Endothelial cell of hepatic sinusoid (primary cell): Measurements from ENCODE around the gene TRPM1.
"Not testable (repeated sequence)": the region's sequence is repeated elsewhere in the genome, so short reads cannot be mapped to it uniquely, and the experiment has no call there.

Source experiments
- in situ Hi-C: cut with HindIII; loops from 2 replicates; pipeline ENCODE4 v1.10.0; 2017; ENCODE audit warnings: low sequenced_read_pairs

Gene TRPM1

DNA sequence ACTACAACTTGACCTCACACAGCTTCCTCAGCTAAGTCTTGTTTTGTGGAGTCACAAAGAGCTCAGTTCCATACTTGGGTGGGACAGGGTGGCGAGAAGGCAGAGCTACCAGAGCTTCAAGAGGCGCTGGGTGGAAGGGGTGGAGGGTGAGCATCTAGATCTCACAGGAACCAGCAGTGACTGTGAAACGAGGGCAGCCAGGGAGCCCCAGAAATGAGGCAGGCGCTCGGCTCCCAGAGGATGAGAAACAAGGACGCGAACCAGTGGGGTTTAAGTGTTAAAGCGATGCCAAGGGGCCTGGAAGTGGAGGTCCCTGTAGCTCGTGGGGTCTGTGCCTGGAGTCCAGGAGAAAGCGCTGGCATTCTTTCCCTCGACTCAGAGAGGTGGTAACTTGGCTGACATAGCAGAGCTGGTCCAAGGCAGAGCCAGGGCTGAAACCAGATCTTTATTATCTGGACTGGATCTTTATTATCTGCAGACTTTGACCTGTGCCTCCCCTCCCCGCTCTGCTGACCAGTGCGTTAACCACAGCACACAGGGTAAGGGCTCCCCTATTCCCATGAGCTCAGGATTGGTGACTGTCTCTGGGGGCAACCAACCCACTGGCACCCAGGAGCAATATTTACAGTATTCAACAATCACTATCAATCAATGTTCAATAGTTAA is 26.2 kb upstream of the TRPM1 start:
- in situ Hi-C loops = no loop called here

DNA sequence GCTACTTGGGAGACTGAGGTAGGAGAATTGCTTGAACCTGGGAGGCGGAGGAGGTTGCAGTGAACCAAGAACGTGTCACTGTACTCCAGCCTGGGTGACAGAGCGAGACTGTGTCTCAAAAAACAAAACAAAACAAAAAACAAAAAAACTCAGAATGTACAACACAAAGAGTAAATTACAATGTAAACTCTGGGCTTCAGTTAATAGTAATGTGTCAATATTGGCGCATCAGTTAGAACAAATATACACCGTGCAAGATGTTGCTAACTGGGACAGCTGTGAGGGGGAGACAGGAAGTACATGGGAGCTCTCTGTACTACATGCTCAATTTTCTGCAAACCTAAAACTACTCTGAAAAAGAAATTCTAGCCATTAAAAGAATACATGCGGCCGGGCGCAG is 23.5 kb upstream of the TRPM1 start:
- in situ Hi-C loops = no loop called here

DNA sequence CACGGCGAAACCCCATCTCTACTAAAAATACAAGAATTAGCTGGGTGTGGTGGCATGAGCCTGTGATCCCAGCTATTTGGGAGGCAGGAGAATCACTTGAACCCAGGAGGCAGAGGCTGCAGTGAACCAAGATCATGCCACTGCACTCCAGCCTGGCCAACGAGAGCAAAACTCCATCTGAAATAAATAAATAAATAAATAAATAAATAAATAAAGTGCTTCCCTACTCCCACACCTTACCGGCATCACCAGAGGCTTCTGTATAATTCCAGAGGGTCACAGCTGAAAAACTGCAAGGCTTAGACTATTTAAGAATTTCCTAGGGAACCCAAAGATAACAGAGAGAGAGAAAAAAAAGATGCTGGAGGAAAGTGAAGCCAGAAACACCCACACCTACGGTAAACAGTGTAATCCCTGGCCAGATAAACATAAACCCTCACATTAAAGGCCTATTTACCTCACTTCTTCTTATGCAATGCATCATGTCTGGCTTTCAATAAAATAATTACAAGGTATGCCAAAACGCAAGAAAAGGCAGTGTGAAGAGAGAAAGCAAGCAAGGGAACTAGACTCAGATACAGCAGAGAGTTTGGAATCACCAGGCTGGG is 15.0 kb upstream of the TRPM1 start:
- in situ Hi-C loops = no loop called here

DNA sequence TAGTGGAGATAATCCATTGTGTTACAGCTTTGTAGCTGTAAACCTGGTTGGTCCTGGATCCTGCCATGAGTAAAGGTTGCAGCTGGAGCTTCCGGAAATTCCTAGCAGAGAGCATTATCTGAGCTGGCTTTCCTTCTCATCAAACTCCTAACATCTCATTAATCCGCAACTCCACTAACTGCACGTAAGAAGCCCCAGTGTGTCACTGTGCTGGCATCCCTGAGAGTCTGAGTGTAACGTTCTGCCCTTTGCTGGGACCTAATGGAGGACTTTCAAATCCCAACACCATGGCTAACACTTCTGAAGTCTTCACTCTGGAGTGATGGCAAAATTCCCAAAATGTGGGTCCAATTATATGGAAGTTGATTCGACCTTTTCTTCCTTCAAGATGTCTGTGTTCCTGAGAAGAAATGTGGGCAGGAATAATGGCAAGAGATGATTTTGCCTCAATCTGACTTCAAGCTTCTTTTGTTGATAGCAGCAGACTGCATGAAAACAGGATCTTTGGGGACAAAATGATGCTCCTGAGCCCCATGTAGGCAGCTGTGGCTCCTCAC is 9.6 kb upstream of the TRPM1 start:
- in situ Hi-C loops = loop anchor here (5.0 kb wide), 1 partner anchor 89 kb away; no protein-coding TSS in a partner anchor

DNA sequence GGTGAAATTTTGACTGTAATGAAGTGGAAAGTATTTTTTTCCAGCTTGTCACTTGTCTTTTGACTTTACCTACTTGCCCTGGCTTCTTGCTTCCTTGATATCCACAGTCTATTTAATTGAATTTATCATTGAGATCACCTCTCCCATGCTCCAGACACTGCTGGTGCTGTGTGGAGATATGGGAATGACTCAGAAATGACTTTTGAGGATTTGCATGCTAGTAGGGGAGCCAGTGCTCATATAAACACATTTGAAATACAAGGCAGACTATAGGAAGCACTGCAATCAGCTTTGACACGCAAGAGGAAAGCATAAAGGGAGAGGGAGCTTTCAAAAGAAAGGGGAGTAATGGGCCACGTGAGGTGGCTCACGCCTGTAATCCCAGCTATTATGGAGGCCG is 7.3 kb upstream of the TRPM1 start:
- in situ Hi-C loops = no loop called here

DNA sequence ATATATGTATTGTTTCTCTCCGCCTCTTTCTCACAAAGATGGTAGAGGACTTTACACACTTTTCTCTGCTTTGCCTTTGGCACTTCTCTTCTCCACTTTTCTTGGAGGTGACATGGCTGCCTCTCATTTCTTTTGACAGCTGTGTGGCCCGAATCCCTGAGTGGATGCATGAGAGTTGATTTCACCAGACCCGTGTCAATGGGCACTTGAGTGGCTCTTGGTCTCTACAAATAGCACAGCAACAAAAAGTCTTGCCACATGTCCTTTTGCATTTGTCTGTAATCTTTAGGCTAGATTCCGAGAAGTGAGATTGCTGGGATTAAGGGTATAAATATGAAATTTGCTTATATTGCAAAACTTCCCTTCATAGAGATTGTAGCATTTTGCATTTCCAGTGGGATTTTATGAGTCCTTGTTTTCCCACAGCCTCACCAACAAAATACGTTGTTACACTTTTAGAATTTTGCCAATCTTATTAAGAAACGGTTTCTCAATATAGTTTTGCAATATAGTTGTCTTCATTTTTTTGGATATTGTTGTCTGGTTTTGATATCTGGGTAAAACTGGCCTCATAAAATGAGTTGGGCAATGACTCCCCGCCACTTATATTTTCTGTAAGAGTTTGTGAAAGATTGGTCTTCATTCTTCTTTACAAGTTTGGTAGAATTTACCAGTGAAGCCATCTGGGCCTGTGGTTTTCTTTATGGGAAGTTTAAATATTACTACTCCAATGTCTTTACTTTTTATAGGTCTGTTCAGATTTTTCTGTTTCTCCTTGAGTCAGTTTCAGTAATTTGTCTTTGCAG is 5.2 kb upstream of the TRPM1 start:
- in situ Hi-C loops = no loop called here

DNA sequence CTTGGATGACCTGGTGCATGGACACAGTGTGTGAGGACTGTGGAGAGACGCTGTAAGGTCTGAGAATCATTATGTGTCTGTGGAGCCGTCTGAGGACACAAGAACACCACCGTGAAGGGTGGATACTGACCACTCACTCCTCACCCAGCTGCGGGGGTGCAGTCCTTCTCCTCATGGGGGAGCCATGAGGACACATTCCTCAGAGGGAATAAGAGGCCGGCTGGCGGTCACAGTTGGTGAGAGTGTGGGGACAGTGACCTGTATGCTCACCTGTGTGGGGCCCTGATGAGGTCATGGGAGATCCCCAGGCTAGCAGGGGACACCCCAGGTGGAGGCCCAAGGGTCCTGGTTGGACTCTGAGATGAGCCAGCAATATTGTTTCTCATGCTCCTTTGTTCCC is 2.5 kb upstream of the TRPM1 start:
- in situ Hi-C loops = no loop called here

DNA sequence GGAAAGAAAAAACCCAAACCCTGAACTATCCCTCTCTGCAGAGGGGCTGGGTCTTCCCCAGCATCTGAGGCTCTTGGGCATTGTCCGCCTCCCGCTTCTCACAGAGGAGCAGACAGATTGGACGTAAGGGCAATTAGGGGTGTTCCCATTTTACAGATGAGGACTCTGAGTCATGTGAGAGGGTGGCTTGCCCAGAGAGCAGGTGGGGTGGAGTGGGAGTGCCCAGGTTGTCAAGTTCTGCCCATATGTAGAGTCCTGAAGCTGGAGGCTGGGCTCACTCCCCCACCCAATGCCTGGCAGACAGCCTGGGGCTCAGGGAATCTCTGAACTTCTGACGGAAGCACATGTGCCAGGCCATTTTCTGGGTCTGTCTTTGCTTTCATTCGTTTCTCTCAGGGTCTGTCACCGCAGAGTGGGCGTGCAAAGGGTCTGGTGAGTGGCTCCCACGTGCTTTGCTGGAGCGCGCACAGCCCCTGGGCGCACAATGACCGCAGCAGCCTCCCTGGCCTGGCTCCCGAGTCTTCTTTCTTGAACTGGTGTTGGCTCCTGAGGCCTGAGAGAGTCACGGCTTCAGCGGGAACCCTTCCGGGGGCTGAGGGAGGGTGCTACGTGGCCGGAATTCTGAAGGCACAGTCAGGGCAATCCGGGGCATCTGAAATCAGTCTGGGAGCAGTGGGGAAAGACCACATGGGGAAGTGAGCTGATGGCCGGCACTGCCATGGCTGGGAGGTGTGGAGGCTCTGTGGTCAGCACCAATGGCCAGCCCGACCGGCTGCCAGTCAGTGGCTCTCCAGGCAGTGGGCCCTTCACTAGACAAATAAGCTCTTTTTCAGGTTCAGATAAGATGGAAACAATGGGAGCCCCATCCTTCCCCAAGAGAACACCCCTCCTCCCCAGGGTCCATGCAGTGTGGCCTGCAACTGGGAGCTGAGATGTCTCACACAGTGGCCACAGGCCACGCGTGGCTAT is 1.1 kb upstream of the TRPM1 start:
- in situ Hi-C loops = no loop called here

DNA sequence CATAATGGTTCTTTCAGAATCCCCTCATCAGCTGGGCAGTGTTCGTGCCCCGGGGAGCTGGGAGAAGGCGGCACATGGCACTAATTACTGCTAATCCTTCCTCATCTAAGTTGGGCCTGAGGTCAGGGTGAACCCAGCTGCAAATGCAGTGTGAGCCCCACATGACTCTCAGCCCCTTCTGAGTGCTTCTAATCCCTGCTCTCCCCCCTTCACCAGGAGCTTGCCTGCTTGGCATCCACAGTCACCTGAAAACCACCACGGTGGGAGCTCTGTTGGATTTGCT is 455 bp upstream of the TRPM1 start:
- in situ Hi-C loops = no loop called here

DNA sequence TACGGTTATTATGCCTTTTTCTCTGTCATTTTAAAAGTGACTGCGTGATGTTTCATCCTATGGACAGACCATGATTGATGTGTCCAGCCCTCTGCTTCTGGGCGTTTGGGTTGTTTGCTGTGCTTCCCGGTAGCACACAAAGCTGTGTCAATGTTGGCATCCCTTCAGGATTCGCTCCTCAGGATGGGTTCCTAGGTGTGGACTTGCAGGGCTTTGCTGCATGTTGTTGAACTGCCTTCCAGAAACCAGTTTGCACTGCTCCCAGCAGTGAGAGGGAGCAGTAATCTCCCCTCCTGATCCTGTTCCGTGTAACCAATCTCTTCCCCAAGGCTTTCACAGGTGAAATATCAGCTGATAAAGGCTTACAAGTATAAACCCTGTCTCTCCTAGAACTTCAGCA is 787 bp downstream of the TRPM1 start:
- in situ Hi-C loops = no loop called here

DNA sequence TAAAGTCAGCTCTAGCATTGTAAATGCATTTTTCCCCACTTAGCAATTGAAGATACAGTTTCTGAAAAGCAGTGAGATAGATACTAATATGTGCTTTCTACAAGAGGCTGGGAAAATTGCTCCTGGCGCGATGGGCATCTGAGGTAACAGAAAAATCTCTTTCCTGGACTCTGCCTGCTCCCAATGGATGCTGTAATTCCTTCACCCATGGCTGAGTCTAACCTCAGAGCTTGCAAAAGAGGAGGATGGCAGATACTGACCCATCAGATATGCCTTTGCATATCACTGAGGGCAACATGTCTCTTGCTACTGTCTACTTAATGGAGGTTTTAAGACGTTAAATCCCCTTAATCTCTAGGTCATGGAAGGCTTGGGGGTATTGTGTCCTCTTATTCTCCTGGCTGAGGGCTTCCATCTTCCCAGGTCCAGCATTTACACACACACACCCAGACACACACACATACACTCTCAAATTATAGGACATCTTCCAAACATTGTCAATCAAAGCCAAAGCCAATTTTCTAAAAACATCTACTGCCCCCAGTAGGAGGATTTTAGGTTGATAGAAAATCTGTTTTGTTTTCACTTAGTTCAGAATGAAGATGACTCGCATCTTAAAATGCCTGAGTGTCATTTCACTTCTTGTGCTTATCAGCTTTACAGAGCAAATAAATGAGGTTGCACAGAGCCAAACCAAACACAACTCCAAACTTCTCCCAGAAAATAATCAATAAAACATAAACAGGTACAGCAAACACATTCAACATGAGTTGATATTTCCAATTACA is 2.4 kb downstream of the TRPM1 start:
- in situ Hi-C loops = no loop called here

DNA sequence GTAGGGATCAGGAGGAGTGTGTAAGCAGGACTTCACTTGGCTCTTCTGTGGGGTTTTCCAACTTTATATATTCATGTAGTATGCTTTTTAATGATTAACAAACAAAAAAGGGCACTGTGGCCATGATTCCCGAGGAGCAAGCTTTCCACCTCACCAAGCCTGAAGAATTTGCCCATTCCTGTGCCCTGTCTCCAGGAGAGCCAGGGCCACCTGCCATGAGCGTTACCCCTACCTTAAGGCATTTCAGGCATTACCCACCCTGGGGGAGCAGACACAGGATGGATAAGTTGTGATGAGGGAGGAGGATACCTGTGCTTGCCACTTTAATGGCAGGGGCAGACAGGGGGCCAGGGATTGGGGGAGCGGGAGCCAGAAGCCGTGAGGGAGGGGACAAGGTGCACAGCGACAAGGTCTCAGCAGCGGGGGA is 3.0 kb downstream of the TRPM1 start:
- in situ Hi-C loops = no loop called here

DNA sequence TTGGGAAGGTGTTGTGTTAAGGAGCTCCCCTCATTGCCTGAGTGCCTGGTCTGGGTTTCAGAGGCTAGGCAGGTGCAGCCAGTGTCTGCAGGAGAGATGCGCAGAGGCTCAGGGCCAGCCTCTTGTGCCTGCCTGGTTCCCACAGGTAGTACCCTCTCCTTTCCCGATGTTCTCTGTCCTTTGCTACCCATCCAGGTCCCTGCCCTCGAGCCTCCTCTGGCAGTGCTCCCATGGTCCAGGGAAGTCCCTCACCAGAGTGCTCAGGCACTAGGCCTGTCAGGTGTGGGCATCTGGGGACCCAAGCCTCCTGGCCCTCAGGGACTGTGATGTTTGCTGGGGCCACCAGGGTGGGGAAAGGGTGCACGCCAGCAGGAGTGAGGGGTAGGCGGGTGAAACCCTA is 5.0 kb downstream of the TRPM1 start:
- in situ Hi-C loops = no loop called here

DNA sequence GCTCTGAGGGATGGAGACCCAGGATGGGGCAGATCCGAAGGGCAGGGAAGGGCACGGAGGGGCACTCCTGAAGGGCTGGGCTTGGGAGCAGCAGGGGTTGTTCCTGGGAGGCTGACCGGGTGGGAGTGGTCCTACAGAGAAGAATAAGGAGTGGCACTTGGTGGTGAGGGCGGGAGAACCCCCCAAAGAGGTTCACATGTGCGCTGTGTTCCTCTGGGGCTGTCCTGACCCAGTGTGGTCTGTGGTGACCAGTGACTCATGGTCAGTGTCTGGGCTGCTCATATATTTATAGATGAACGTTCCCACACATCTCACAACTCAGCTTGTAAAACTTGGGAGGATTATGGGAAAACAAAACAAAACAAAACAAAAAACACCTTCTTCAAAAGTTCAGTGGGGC is 10.0 kb downstream of the TRPM1 start:
- in situ Hi-C loops = no loop called here

DNA sequence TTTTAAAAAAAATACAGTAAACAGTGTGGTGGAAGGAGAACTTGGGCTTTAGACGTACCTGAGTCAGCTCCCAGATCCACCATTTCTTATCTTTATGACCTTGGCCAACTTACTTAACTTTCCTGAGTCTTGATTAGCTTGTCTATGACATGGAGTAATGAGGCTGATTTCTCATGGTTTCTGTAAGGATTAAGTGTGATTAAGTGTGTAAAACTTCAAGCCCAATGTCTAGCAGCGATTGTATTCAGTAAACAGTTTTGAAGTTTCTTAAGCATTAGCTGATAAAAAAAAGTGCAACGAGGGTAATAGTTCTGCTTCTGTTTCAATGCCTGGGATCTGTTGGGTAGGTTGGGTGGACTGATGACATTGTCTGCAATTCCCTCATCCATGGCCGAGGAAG is 10.8 kb downstream of the TRPM1 start:
- in situ Hi-C loops = no loop called here

DNA sequence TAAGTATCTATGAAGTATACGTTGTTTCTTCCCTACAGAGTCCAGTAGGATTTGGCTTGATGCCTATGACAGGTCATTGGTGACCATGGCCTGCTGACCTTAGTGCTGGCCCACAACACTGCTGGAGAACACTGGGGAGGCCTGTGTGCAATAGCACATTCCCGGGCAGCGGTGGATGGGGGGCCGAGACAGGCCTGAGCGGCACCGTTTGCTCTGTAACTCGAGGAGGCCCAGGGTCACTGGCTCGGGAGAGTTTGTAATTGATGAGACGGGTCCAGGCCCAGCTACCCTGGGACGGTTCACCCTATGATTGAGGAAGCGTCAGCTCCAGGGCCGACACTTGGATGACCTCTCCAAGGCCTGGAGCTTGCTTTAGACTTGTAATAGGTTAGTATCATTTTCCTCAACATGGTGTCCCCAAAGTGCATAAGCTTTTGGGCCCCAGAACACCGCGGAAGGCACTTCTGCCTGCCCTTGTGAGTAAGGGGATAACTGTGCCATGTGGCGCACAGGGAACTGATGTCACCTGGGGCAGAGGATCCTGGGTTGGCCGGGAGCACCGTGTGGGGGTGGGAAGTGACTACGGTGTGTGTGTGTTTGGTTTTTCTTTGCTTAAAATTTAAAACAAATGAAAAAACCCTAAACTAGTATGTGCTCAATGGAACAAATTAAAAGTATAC is 12.0 kb downstream of the TRPM1 start:
- in situ Hi-C loops = no loop called here

DNA sequence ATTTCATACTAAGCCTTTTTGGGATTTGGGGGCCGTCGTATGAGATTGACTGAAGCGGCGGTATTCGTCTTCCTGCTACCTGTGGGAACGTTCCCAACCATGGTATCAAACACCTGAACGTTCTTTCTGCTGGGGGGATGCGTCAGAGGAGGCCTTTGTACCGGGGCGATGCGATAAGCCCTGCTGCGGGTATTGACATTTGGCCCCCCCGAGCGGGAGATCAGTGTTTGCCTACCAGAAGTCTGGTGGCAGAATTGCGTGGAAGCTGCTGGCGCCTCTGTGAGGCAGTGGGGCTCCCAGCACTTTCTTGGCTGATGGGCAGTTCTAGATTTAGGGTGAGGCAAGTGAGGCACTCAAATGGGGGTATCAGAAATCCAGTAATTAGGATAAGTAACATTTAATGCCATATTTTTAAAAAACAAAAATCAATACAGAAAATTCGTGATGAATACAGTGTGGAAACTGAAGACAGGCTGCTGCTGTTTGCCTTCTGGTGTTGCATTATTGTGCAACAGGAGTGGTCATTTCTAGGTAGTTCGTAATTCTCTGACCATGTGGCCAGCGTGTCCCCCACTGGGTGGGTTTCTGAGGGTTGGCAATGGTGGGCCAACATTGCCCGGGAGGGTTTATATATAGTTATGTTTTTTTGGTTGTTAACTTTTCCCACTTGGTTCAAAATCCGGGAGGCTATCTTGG is 12.7 kb downstream of the TRPM1 start:
- in situ Hi-C loops = no loop called here

DNA sequence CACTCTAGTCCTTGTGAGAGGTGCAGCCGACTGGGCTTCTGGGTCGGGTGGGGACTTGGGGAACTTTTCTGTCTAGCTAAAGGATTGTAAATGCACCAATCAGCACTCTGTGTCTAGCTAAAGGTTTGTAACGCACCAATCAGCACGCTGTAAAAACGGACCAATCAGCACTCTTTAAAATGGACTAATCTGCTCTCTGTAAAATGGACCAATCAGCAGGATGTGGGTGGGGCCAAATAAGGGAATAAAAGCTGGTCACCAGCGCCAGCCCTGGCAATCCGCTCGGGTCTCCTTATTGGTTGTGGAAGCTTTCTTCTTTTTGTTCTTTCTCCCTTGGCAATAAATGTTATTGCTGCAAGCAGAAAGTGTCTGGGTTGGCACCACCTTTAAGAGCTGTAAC is 13.5 kb downstream of the TRPM1 start:
- in situ Hi-C loops = not testable (repeated sequence)

DNA sequence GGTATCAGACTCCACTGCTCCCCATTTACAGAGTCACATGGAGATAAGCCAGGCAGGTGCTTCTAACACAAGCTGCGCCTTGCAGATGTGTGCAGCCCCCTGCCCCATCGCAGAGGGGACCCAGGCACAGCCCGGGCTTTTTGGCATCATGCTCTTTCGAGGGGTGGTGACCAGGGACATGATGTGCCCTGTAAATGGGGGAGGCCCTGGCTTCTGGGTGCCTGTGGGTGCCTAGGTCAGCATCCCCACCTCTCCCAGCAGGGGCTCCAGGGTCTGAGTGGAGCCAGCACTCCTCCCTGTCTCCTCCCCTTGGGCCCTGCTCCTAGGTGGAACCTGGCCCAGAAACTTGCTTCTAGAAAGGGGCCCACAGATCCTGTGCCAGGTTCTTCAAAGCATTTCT is 15.2 kb downstream of the TRPM1 start:
- in situ Hi-C loops = no loop called here
